Measurements from ENCODE around the gene PFDN4.

GRCh38 chr20:54195483-54196472 lies 12.1 kb upstream of the PFDN4 start:
- no peak for TF ChIP-seq CTCF (tag by site-specific recombination; IDR thresholded peaks at IDR 0.05)
- TF ChIP-seq SETDB1 (IDR thresholded peaks at IDR 0.05; ENCODE audit: insufficient read length, low read length) = no peak
- TF ChIP-seq SCRT2 (tag by site-specific recombination; IDR thresholded peaks at IDR 0.05) = no peak
- no peak for TF ChIP-seq ZFP3 (tag by site-specific recombination; IDR thresholded peaks at IDR 0.05; ENCODE audit: low read depth)
- no peak for TF ChIP-seq ZBTB26 (tag by site-specific recombination; optimal IDR thresholded peaks at IDR 0.05)
- no peak for TF ChIP-seq PBX3 (CRISPR knock-in tag; IDR thresholded peaks at IDR 0.05)
- no peak for TF ChIP-seq ZSCAN4 (tag by site-specific recombination; IDR thresholded peaks at IDR 0.05)
- TF ChIP-seq ZNF184 (tag by site-specific recombination; IDR thresholded peaks at IDR 0.05) = no peak

All from HEK293 (cell line).